Erythroblast (primary cell): Measurements from ENCODE around the gene SLC33A1.
"Not testable (repeated sequence)": the region's sequence is repeated elsewhere in the genome, so short reads cannot be mapped to it uniquely, and the experiment has no call there.

Experiments
- DNase-seq, 2 experiments: peaks; one replicate each; lab custom pipeline; 2025; lab: John Stamatoyannopoulos, UW
- GATA1 ChIP-seq: IDR thresholded peaks from 2 replicates; pipeline ENCODE4 v1.6.1; 2011; ENCODE audit warnings: low read depth, mild to moderate bottlenecking, control low read depth, low read length, moderate library complexity
- POLR2A ChIP-seq: IDR thresholded peaks from 2 replicates; pipeline ENCODE4 v1.6.1; 2011; ENCODE audit warnings: mild to moderate bottlenecking, low read length

Gene SLC33A1

DNA sequence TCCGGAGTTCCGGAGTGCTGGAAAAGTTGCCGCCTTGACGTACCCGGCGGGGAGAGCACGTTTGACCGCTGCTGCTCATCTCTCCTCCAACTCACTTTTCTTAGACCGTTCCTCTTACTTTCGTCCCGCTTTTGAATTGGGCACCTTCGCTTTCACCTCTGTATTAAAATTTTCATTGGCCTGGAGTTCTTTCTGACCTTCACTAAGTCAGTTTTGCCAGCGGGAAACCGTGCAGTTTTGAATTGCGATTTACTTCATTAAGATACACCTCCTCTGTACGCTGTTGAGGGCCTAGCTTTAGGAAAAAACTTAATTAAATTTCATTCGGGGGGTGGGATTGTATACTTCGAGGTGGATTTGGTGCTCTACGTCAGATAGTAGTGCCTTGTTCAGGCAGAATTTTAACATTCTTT is 17.5 kb upstream of the SLC33A1 start:
- DNase-seq: no peak
- no peak for TF ChIP-seq GATA1
- no peak for TF ChIP-seq POLR2A

DNA sequence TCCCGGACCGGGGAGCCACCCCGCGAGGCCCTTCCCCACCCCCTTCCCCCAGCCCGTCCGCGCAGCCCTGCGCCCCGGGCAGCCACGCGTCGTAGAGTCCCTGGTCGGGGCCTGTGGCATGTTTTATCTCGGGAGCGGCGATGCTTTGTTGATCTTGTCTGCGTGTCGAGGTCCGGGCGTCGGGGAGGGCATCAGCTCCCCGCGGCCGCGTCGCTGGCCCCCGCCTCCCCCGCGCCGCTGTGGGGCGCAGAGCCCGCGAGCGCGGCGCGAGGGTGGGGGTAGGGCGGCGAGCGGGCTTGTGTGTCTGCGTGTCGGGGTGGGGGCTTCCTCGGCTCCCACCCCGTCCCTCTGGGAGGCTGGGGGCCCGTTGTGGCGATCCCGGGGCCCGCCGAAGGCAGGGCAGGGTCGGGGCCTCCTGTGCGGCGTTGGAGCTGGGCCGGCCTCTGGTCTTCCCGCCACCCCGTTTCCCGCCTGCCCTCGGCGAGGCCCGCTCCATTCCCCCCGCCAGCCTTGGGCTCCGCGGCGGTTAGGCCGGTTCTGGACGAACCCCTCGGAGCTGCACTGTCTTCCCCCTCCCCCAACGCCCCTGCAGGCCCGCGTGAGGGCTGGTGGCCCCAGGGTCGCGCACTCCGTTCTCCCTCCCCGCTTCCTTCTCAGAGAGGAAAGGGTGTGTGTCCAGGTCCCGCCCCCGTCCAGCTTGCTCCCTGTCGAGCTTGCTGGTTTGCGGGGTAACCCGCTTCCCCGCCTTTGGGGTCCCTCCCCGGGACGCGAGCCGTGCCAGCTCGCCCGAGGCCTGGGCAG is 16.9 kb upstream of the SLC33A1 start:
- peak; percentile 75 to 81 for DNase-seq
- no peak for TF ChIP-seq GATA1
- TF ChIP-seq POLR2A: no peak

DNA sequence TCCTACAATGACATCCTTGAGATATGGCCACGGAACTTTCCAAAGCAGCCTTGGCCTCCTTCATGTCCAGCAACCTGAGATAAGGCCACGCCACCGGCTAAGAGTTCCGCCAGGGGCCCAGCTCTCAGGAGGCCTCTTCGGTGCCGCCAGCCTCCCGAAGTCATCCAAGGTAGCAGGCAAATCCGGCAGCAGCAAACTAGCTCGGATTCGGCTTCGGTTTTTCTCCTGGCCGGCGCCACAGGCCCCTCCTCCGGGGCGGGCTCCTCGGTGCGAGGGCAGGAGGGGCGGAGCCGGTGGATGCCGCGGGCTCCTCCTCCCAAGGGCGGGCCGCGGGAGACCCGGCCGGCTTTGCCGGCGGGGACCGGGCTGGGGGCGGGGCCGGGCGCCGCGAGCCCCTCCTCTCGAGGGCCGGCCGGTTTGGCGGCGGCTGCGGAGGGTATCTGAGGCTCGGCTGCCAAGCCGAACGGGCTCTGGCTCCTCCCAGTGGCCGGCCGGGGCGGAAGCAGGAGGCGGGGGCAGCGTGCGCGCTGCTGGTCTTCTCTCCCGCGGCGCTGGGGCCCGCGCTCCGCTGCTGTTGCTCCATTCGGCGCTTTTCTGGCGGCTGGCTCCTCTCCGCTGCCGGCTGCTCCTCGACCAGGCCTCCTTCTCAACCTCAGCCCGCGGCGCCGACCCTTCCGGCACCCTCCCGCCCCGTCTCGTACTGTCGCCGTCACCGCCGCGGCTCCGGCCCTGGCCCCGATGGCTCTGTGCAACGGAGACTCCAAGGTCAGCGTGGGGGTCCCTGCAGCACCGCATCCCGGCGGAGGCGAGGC is 16.1 kb upstream of the SLC33A1 start, which contains the start of gene GMPS:
Gene GMPS (plus strand): TSS at position 518 of the 812 bp plus-strand sequence. CDS start 221 bp downstream, at position 739.
- DNase-seq: peak; percentile 95 to 97
- TF ChIP-seq POLR2A (peak; percentile 72), GATA1 (no peak)

DNA sequence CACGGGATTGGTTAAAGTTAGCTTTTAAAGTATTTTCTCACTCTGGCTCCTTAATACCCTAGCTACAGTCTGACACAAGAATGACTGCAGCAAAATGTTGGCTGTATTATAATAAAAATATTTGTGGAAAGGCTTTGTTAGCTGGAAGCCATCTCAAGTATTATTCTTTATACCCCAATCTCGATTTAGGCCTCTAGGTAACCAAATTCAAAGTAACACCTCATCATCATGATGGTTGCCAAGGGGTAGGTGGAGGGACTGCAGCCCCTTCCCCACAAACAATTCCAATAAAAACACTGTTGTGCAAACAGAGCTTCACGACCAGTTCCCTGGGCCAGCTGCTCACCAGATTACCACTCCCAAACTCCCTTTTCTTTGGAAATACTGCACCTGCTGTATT is 15.5 kb upstream of the SLC33A1 start:
- DNase-seq: no peak
- no peak for TF ChIP-seq POLR2A
- no peak for TF ChIP-seq GATA1

DNA sequence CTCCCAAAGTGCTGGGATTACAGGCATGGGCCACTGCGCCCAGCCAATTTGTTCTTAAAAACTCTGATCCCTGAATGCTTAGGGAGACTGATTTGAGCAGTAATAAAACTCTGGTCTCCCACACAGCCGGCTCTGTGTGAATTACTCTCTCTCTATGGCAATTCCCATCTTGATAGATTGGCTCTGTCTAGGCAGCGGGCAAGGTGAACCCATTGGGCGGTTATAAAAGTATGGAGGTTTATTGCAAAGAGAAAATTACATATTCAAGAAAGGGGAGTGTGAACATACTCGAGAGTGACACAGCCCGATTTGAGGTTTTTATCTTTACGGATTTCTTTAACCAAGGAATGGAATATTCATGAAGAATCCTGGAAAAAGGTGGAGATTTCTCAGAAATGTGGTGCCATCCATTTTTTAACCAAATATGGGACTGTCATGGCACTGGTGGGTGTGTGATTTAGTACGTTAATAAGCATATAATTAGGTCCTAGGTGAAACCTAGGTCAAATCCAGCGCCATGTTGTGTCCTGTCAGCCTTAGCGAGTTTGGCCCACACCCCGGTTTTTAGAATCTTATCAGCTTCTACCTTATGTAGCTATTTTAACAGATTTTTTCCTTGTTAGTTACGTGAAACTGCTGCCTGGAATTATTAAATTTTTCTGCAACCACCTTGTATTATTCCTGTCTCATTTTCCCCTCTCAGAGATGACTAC is 9.0 kb upstream of the SLC33A1 start:
- peak; percentile 34 to 74 for DNase-seq
- TF ChIP-seq GATA1 (no peak), POLR2A (no peak)

DNA sequence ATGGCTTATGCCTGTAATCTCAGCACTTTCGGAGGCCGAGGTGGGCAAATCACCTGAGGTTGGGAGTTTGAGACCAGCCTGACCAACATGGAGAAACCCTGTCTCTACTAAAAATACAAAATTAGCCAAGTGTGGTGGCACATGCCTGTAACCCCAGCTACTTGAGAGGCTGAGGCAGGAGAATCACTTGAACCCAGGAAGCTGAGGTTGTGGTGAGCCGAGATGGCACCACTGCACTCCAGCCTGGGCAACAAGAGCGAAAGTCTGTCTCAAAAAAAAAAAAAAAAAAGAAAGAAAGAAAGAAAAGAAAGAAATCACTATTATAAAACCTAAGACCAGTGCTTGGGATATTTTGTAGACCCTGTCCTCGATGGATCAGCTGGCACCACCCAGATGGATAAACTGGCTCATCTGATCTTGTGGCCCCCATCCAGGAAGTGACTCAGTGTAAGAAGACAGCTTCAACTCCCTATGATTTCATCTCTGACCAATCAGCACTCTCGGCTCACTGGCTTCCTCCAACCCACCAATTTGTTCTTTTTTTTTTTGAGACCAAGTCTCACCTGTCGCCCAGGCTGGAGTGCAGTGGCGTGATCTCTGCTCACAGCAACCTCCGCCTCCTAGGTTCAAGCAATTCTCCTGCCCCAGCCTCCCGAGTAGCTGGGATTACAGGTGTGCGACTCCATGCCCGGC is 8.2 kb upstream of the SLC33A1 start:
- DNase-seq: peak; percentile 43 to 46

DNA sequence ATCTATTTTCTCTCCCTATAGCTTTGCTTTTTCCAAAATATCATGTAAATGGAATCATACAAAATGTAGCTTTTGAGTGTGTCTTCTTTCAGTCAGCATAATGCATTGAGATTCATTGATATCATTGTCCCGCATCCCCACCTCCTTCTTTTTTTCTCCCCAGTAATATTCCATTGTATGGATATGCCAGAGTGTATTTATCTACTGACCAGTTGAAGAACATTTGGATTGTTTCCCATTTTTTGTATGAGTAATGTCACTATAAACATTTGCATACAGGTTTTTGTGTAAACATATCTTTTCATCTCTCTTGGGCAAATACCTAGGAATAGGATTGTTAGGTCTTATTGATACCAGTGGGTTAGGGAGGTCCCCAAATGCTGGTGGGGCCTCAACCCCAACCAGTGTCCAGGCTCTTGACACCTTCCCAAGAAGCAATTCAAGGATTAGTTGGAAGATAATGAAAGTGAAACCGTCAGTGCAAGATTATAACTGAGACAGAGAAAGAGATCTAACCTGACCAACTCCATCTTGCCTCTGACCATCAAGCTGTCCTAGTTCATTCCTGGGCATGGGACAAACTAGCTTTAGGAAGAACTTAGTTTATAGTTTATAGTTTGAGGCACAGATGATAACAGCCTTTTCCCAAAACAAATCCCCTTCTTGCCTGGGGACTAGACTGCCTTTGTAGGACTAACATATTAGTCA is 7.4 kb upstream of the SLC33A1 start:
- no peak for TF ChIP-seq GATA1
- no peak for TF ChIP-seq POLR2A
- DNase-seq: no peak

DNA sequence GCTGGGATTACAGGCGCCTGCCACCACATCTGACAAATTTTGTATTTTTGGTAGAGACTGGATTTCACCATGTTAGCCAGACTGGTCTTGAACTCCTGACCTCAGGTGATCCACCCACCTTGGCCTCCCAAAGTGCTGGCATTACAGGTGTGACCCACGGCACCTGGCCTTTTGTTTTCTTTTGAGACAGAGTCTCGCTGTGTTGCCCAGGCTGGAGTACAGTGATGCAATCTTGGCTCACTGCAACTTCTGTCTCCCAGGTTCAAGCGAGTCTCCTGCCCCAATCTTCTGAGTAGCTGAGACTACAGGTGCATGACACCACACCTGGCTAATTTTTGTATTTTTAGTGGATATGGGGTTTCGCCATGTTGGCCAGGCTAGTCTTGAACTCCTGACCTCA is 6.2 kb upstream of the SLC33A1 start:
- not testable (repeated sequence) for DNase-seq

DNA sequence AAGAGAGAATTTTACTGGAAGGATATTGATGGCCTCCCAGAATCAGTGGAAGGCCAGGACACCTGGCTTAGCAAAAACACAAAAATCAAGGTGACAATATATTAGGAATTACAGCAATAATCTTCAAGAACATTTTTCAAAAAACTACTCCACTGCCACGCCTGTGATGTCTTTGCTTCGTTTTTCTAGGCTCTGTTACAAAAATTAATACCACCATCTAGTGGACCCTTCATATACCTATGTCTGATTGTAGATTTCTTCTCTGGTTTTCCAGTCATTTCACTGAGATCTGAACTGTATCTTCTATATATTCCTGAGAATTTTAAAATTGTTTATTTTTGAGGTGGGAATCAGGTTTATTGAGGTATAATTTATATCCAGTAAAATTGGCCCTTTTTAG is 5.6 kb upstream of the SLC33A1 start:
- DNase-seq: peak in 1 of 2 experiments; percentile 37
- TF ChIP-seq POLR2A: no peak
- TF ChIP-seq GATA1: no peak

DNA sequence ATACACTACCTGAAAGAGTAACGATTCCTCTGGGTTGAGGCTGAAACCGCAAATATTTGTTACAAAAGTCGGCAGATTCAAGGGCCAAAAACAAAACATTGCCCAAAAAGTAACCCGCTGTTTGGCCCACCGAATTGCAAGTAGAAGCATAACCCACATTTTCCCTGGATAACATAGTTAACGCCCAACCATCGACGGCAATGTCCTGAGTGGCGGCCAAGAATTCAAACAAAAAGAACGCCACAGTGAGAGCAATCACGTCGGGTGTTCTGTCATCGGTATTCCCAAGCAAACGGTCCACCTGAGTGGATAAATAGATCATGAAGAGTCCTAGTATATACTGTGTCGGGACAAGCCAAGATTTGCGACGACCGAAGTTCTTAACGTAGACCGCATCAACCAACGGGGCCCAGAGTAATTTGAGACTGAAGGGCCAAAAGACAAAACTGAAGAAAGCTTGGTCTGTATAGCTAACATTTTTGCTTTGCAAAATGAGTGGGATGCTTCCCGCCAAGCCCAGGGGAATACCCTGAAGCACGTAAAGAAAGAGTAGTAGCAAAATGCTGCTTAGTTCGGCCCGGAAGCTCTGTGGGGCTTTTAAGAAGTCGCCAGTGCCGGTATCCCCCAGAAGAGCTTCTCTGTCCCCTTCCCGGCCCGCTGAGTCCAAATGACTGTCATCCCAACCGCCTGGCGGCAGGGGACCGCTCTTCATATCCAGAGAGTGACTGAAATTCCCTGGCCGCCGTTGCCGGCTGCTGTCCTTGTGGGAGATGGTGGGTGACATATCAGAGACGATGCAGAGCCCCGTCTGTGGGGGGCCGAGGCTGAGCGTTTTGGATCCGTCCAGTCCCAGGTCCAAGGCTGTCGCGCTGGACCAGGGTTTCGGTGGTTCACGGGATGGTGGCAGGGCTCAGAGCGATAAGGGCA is 750 bp downstream of the SLC33A1 start:
- TF ChIP-seq POLR2A (no peak), GATA1 (no peak)
- peak; percentile 64 to 84 for DNase-seq

DNA sequence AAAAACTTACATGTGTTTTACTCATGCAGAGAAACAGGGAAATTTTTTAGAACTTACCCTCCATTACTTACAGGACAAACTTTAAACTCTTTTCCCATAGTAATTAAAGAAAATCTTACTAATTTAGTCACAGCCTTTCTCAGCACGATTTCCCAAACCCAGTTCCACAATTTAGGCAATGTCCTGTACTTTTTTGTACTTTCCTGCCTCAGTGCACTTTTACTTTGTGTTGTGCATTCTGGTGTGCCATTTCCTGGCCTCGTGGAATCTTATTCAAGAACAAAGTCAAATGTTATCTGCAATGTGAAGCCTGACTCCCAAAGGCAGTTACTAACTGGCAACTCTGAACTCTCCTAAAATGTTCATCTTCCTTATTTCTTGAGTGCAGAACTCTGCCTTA is 1.9 kb downstream of the SLC33A1 start:
- peak in 1 of 2 experiments; percentile 39 for DNase-seq
- TF ChIP-seq GATA1 (no peak), POLR2A (no peak)

DNA sequence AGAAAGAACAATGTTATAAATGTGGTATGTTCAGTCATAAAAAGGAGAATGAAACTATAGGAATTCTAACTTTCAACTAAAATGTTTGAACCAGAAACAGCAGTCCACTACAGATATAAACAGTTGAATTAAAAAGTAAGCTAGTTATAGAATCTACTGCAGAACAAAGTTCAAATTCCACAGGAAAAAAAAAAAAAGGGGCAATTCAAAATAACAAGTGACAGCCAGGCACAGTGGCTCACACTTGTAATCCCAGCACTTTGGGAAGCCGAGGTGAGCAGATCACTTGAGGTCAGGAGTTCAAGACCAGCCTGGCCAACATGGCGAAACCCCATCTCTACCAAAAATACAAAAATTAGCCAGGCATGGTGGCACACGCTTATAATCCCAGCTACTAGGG is 4.8 kb downstream of the SLC33A1 start:
- not testable (repeated sequence) for DNase-seq
